Neural cell (in vitro differentiated cells): Measurements from ENCODE around the gene YKT6. TPM values are rescaled to one million over a fixed set of nuclear protein-coding genes. Genes with fewer than 3 reads are reported as not detected.
"Not testable (repeated sequence)": the region's sequence is repeated elsewhere in the genome, so short reads cannot be mapped to it uniquely, and the experiment has no call there.

Experiments used
- H2AFZ ChIP-seq: fragments of 200-600, 300-800 bp; sonication (generic), shearing (Covaris generic); 2 replicates; pipeline ENCODE4 v1.6.0; 2014; ENCODE audit warnings: low read depth, mild to moderate bottlenecking, antibody characterized with exemption, low read length, moderate library complexity
- H3F3A ChIP-seq: fragments of 200-600 bp; shearing (Covaris generic); 2 replicates; pipeline ENCODE4 v1.6.1; 2016; ENCODE audit warnings: mild to moderate bottlenecking, moderate library complexity, mixed read lengths, antibody characterized with exemption, low read length; ENCODE audit not compliant: insufficient read depth, poor library complexity, severe bottlenecking
- H3K27ac ChIP-seq: fragments of 200-600, 300-800 bp; sonication (generic), shearing (Covaris generic); 2 replicates; pipeline ENCODE4 v1.5.1; 2014; ENCODE audit warnings: mild to moderate bottlenecking, low read length, moderate library complexity
- H3K27me3 ChIP-seq: fragments of 300-800, 200-600 bp; sonication (generic), shearing (Covaris generic); 2 replicates; pipeline ENCODE4 v1.6.0; 2014; ENCODE audit warnings: mild to moderate bottlenecking, low read depth, low read length, moderate library complexity; ENCODE audit not compliant: insufficient read depth
- H3K36me3 ChIP-seq: fragments of 300-800, 200-600 bp; sonication (generic), shearing (Covaris generic); 2 replicates; pipeline ENCODE4 v1.5.1; 2014; ENCODE audit warnings: mild to moderate bottlenecking, antibody characterized with exemption, low read length, moderate library complexity; ENCODE audit not compliant: insufficient read depth
- H3K4me2 ChIP-seq: fragments of 300-800, 200-600 bp; sonication (generic), shearing (Covaris generic); 2 replicates; pipeline ENCODE4 v1.6.0; 2014; ENCODE audit warnings: mild to moderate bottlenecking, low read length
- H3K4me3 ChIP-seq: fragments of 300-800, 200-600 bp; sonication (generic), shearing (Covaris generic); 2 replicates; pipeline ENCODE4 v1.5.1; 2014; ENCODE audit warnings: mild to moderate bottlenecking, low read length, moderate library complexity
- H3K79me2 ChIP-seq: fragments of 200-600 bp; shearing (Covaris generic); replicated peaks from 2 replicates; pipeline ENCODE4 v1.6.0; 2014; ENCODE audit warnings: mild to moderate bottlenecking, low read length, moderate library complexity; ENCODE audit not compliant: insufficient read depth
- H3K9ac ChIP-seq: fragments of 300-800, 200-600 bp; sonication (generic), shearing (Covaris generic); 2 replicates; pipeline ENCODE4 v1.6.1; 2016; ENCODE audit warnings: mild to moderate bottlenecking, low read length, mixed read lengths
- H3K9me2 ChIP-seq: fragments of 200-600 bp; shearing (Covaris generic); 2 replicates; pipeline ENCODE4 v1.6.1; 2016; ENCODE audit warnings: mild to moderate bottlenecking, low read length, mixed read lengths; ENCODE audit not compliant: insufficient read depth
- H3K9me3 ChIP-seq: fragments of 200-600, 300-800 bp; sonication (generic), shearing (Covaris generic); 2 replicates; pipeline ENCODE4 v1.6.1; 2016; ENCODE audit warnings: mild to moderate bottlenecking, mixed run types, low read length, moderate library complexity, mixed read lengths
- H4K20me1 ChIP-seq: fragments of 200-600 bp; shearing (Covaris generic); 2 replicates; pipeline ENCODE4 v1.6.1; 2016; ENCODE audit warnings: mild to moderate bottlenecking, mixed run types; ENCODE audit not compliant: insufficient read depth
- CTCF ChIP-seq: fragments of 450-650 bp; IDR thresholded peaks from 2 replicates; pipeline ENCODE4 v1.5.1; 2014; ENCODE audit warnings: antibody characterized with exemption, mild to moderate bottlenecking, moderate library complexity; ENCODE audit not compliant: poor library complexity, severe bottlenecking
- EP300 ChIP-seq: fragments of 450-650 bp; conservative IDR thresholded peaks from 2 replicates; pipeline ENCODE4 v1.6.1; 2014; ENCODE audit warnings: antibody characterized with exemption, mild to moderate bottlenecking, moderate library complexity; ENCODE audit not compliant: poor library complexity, severe bottlenecking
- EZH2 ChIP-seq: fragments of 200-600, 300-800 bp; shearing (Covaris generic), sonication (generic); IDR thresholded peaks from 2 replicates; pipeline ENCODE4 v1.6.1; 2014; ENCODE audit warnings: antibody characterized with exemption, low read length, borderline replicate concordance, mild to moderate bottlenecking; ENCODE audit not compliant: insufficient read depth, poor library complexity, severe bottlenecking
- MXI1 ChIP-seq: fragments of 450-650 bp; conservative IDR thresholded peaks from 2 replicates; pipeline ENCODE4 v1.6.1; 2014; ENCODE audit warnings: antibody characterized with exemption, mild to moderate bottlenecking; ENCODE audit not compliant: poor library complexity, severe bottlenecking
- POLR2AphosphoS5 ChIP-seq: IDR thresholded peaks from 2 replicates; pipeline ENCODE4 v1.6.1; 2012
- RAD21 ChIP-seq: fragments of 450-650 bp; conservative IDR thresholded peaks from 2 replicates; pipeline ENCODE4 v1.6.1; 2014; ENCODE audit warnings: antibody characterized with exemption, mild to moderate bottlenecking, moderate library complexity
- REST ChIP-seq: IDR thresholded peaks from 2 replicates; pipeline ENCODE4 v1.6.1; 2012; ENCODE audit warnings: borderline replicate concordance
- SMC3 ChIP-seq: fragments of 450-650 bp; conservative IDR thresholded peaks from 2 replicates; pipeline ENCODE4 v1.6.1; 2014; ENCODE audit warnings: antibody characterized with exemption, mild to moderate bottlenecking, moderate library complexity; ENCODE audit not compliant: poor library complexity
- TAF1 ChIP-seq: IDR thresholded peaks from 2 replicates; pipeline ENCODE4 v1.6.1; 2012; ENCODE audit warnings: low read depth
- polyA plus RNA-seq: library from polyadenylated mRNA; depleted of rRNA; stranded (reverse); fragments of >200 nt; gene quantifications from 2 replicates; pipeline ENCODE4 v1.2.3, GENCODE V29; 2014

Gene YKT6
- polyA plus RNA-seq, 1 donor from 2014 or later, result 93.4 TPM

GRCh38 chr7:44197474-44197873 is 3.3 kb upstream of the YKT6 start:
- Histone ChIP-seq H2AFZ (no peak overlapping the region), H3F3A (no peaks in the 10 kb centered on the region), H3K27me3 (no peaks in the 10 kb centered on the region), H3K27ac (no peak overlapping the region), H3K9me3 (no peaks in the 10 kb centered on the region), H3K9me2 (no peaks in the 10 kb centered on the region), H3K4me3 (no peak overlapping the region), H3K4me2 (no peak overlapping the region), H4K20me1 (no peaks in the 10 kb centered on the region), H3K79me2 (peaks cover 16% of the 10 kb centered on the region), H3K36me3 (no peaks in the 10 kb centered on the region), H3K9ac (no peak overlapping the region)
- TF ChIP-seq REST (no peak), EP300 (no peak), CTCF (no peak), RAD21 (no peak)

GRCh38 chr7:44200163-44200562 is 615 bp upstream of the YKT6 start:
- H3K36me3 ChIP-seq, H4K20me1 ChIP-seq, H3K9me3 ChIP-seq, H3K9ac ChIP-seq, H3K4me3 ChIP-seq, H3K4me2 ChIP-seq, H3F3A ChIP-seq, H2AFZ ChIP-seq, H3K27ac ChIP-seq, H3K9me2 ChIP-seq, H3K27me3 ChIP-seq: not testable (repeated sequence)
- H3K79me2 ChIP-seq, result peaks cover 30% of the 10 kb centered on the region

GRCh38 chr7:44201813-44202212 is 1.0 kb downstream of the YKT6 start:
- peak overlapping the region; percentile 79 for H3K4me2 ChIP-seq
- no peak for TF ChIP-seq RAD21
- TF ChIP-seq EP300, result no peak
- no peak for TF ChIP-seq MXI1
- TF ChIP-seq REST, result no peak
- no peak for TF ChIP-seq SMC3
- TF ChIP-seq CTCF, result no peak
- no peak for TF ChIP-seq EZH2
- no peak for TF ChIP-seq TAF1
- no peak for TF ChIP-seq POLR2AphosphoS5
- peaks cover 30% of the 10 kb centered on the region for H3K79me2 ChIP-seq
- H3K9me2 ChIP-seq, result no peaks in the 10 kb centered on the region
- no peaks in the 10 kb centered on the region for H4K20me1 ChIP-seq
- H3K27me3 ChIP-seq, result no peaks in the 10 kb centered on the region
- H3K9me3 ChIP-seq, result no peaks in the 10 kb centered on the region
- H2AFZ ChIP-seq, result no peak overlapping the region
- H3K36me3 ChIP-seq, result no peaks in the 10 kb centered on the region
- H3K4me3 ChIP-seq, result peak overlapping the region; percentile 95
- no peaks in the 10 kb centered on the region for H3F3A ChIP-seq
- no peak overlapping the region for H3K27ac ChIP-seq
- peak overlapping the region; percentile 79 for H3K9ac ChIP-seq
